PC-9 (cell line): ENCODE results near the gene RHAG. TPM values are rescaled to one million over a fixed set of nuclear protein-coding genes. Genes with fewer than 3 reads are reported as not detected.
A peak's percentile ranks its signal among the peaks of the same experiment; 100 is the strongest.
"Not testable (repeated sequence)": the region's sequence is repeated elsewhere in the genome, so short reads cannot be mapped to it uniquely, and the experiment has no call there.

Experiments used
- BruUV-seq: library from RNA; stranded (reverse); fragments of 400-500 nt; replicated peaks from 2 replicates; lab custom pipeline; 2021; lab: Mats Ljungman, UMichigan
- CTCF ChIA-PET: fragments of 300-600 bp; sonication (Branson Sonifier 250); formaldehyde crosslinking; loops from one replicate; lab custom pipeline; 2022; ENCODE audit warnings: antibody characterized with exemption; lab: Charles Lee
- POLR2A ChIA-PET: fragments of 300-600 bp; sonication (Branson Sonifier 250); formaldehyde crosslinking; loops from one replicate; lab custom pipeline; 2022; ENCODE audit warnings: antibody characterized with exemption; ENCODE audit not compliant: unreplicated experiment; lab: Charles Lee
- DNase-seq, 2 experiments: peaks; one replicate each; pipeline versions ENCODE4 v3.0.0 to v3.0.0-alpha.2; 2015 to 2022; ENCODE audit warnings: mixed read lengths in 1 of 2
- H2AFZ ChIP-seq: fragments of 200-600 bp; sonication (generic); 2 replicates; pipeline ENCODE4 v1.8.1; 2017; ENCODE audit warnings: antibody characterized with exemption
- H3F3A ChIP-seq: fragments of 200-600 bp; sonication (generic); 2 replicates; pipeline ENCODE4 v1.8.1; 2017; ENCODE audit warnings: antibody characterized with exemption, mild to moderate bottlenecking, low read depth; ENCODE audit not compliant: insufficient read depth
- H3K27ac ChIP-seq: fragments of 200-600 bp; sonication (generic); 2 replicates; pipeline ENCODE4 v1.6.1; 2016; ENCODE audit warnings: mixed run types
- H3K27me3 ChIP-seq: fragments of 200-600 bp; sonication (generic); 2 replicates; pipeline ENCODE4 v1.6.1; 2016; ENCODE audit warnings: low read depth, mixed run types; ENCODE audit not compliant: insufficient read depth
- H3K36me3 ChIP-seq: fragments of 200-600 bp; sonication (generic); 2 replicates; pipeline ENCODE4 v1.6.1; 2016; ENCODE audit warnings: low read depth, mixed run types
- H3K4me1 ChIP-seq: fragments of 200-600 bp; sonication (generic); replicated peaks from 2 replicates; pipeline ENCODE4 v1.6.1; 2016; ENCODE audit warnings: mixed run types; ENCODE audit not compliant: insufficient read depth
- H3K4me2 ChIP-seq: fragments of 200-600 bp; sonication (generic); 2 replicates; pipeline ENCODE4 v1.6.1; 2017; ENCODE audit warnings: mixed run types
- H3K4me3 ChIP-seq: fragments of 200-600 bp; sonication (generic); 2 replicates; pipeline ENCODE4 v1.6.1; 2016; ENCODE audit warnings: mixed run types
- H3K79me2 ChIP-seq: fragments of 200-600 bp; sonication (generic); 2 replicates; pipeline ENCODE4 v1.6.1; 2017; ENCODE audit warnings: low read depth, mixed run types
- H3K9me2 ChIP-seq: fragments of 200-600 bp; sonication (generic); 2 replicates; pipeline ENCODE4 v1.8.1; 2017; ENCODE audit warnings: mild to moderate bottlenecking; ENCODE audit not compliant: insufficient read depth
- H3K9me3 ChIP-seq: fragments of 200-600 bp; sonication (generic); 2 replicates; pipeline ENCODE4 v1.8.1; 2016; ENCODE audit warnings: low read depth; ENCODE audit not compliant: insufficient read depth
- H4K20me1 ChIP-seq: fragments of 200-600 bp; sonication (generic); 2 replicates; pipeline ENCODE4 v1.8.1; 2017; ENCODE audit not compliant: insufficient read depth
- EZH2 ChIP-seq: fragments of 200-600 bp; sonication (generic); IDR thresholded peaks from 2 replicates; pipeline ENCODE4 v1.8.0; 2017; ENCODE audit warnings: antibody characterized with exemption, low read depth
- intact Hi-C: fragments of 100-400 bp; cut with micrococcal nuclease; formaldehyde crosslinking; loops from one replicate; pipeline ENCODE4 v1.10.0; 2022; ENCODE audit not compliant: unreplicated experiment
- total RNA-seq: library from RNA; stranded (reverse); gene quantifications from 2 replicates; pipeline ENCODE4 v1.2.3, GENCODE V29; 2021
- TF ChIP-seq, protein P1 (sequence below): fragments of 200-600 bp; sonication (generic); conservative IDR thresholded peaks from 2 replicates; pipeline ENCODE4 v1.6.1; 2017; ENCODE audit warnings: mixed run types, antibody characterized with exemption, mild to moderate bottlenecking, moderate library complexity

RHAG gene
- total RNA-seq, 1 experiment from 2014 or later = not detected

DNA sequence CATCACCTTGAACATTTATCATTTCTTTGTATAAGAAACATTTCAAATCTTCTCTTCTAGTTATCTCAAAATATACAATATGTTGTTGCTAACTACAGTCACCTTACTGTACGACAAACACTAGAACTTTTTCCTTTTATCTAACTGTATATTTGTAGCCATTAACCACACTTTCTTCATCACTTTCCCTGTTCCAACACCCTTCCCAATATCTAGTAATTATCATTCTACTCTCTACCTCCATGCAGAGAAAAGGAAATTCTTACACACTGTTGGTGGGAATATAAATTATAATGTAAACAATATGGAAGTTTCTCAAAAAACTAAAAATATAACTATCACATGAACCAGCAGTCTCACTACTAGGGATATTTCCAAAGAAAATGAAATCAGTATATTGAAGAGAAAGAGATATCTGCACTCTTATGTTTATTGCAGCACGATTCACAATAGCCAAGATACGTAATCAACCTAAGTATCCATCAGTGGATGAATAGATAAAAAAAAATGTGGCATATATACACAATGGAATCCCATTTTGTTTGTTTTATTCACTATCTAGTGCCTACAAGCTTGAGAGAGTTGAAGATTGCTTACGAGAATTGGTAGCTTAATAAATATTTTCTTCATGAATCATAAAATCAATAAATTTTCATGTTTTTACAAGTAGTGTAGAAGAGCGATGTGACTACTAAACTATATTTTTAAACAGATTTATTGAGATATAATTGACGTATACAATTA, 2.4 kb downstream of the RHAG start:
- Histone ChIP-seq H3K36me3 (no peaks in the 10 kb centered on the region), H3K4me1 (no peaks in the 10 kb centered on the region), H3K4me2 (no peak overlapping the region), H3K9me3 (no peaks in the 10 kb centered on the region), H3K9me2 (no peaks in the 10 kb centered on the region), H3K27me3 (no peaks in the 10 kb centered on the region), H3K4me3 (no peak overlapping the region), H2AFZ (peak overlapping the region; percentile 45; the same call in 1 of the 2 replicates), H3K27ac (no peak overlapping the region), H4K20me1 (no peaks in the 10 kb centered on the region), H3K79me2 (no peaks in the 10 kb centered on the region), H3F3A (no peaks in the 10 kb centered on the region)
- ChIA-PET CTCF (no interaction called here), POLR2A (no interaction called here)
- no TSS peak for BruUV-seq
- intact Hi-C loops = no loop called here
- no peak for DNase-seq
- TF ChIP-seq EZH2 = no peak
- TF ChIP-seq, protein P1, sequence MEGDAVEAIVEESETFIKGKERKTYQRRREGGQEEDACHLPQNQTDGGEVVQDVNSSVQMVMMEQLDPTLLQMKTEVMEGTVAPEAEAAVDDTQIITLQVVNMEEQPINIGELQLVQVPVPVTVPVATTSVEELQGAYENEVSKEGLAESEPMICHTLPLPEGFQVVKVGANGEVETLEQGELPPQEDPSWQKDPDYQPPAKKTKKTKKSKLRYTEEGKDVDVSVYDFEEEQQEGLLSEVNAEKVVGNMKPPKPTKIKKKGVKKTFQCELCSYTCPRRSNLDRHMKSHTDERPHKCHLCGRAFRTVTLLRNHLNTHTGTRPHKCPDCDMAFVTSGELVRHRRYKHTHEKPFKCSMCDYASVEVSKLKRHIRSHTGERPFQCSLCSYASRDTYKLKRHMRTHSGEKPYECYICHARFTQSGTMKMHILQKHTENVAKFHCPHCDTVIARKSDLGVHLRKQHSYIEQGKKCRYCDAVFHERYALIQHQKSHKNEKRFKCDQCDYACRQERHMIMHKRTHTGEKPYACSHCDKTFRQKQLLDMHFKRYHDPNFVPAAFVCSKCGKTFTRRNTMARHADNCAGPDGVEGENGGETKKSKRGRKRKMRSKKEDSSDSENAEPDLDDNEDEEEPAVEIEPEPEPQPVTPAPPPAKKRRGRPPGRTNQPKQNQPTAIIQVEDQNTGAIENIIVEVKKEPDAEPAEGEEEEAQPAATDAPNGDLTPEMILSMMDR = no peak

DNA sequence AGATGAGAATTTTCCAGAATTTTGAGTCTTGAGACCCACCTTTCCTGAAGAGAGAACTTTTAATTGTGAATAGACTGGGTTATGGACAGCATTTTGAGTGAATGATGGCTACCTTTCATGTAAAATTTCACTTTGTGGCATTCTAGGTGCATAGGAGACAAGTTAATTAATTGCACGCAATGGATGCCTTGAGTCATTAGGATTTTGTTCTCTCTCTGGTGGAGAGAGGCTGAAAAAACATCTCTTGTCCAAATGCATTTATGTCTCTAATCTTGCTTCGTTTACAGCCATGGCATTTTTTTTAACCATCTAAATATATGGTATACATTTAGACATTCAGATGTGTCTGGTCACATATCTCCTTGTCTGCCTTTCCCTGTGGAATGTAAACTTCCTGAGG, 3.1 kb downstream of the RHAG start:
- Histone ChIP-seq H3K79me2 (no peaks in the 10 kb centered on the region), H3K36me3 (no peaks in the 10 kb centered on the region), H3K4me1 (no peaks in the 10 kb centered on the region), H3K9me2 (no peaks in the 10 kb centered on the region), H3K9me3 (no peaks in the 10 kb centered on the region), H3K27ac (no peak overlapping the region), H3F3A (no peaks in the 10 kb centered on the region), H2AFZ (0 out of 2 replicates have a peak overlapping the region, but pooled peaks have one; percentile 45), H4K20me1 (no peaks in the 10 kb centered on the region), H3K4me2 (no peak overlapping the region), H3K4me3 (no peak overlapping the region), H3K27me3 (no peaks in the 10 kb centered on the region)
- BruUV-seq = no TSS peak
- ChIA-PET CTCF (no interaction called here), POLR2A (no interaction called here)
- no peak for DNase-seq
- TF ChIP-seq, protein P1 = no peak
- TF ChIP-seq EZH2 = no peak
- intact Hi-C loops = no loop called here

GRCh38 chr6:49632727-49633126, 3.9 kb downstream of the RHAG start:
- Histone ChIP-seq H3F3A (no peaks in the 10 kb centered on the region), H3K79me2 (no peaks in the 10 kb centered on the region), H3K9me2 (no peaks in the 10 kb centered on the region), H4K20me1 (no peaks in the 10 kb centered on the region), H3K4me2 (no peak overlapping the region), H3K27me3 (no peaks in the 10 kb centered on the region), H3K4me1 (no peaks in the 10 kb centered on the region), H3K4me3 (no peak overlapping the region), H2AFZ (no peak overlapping the region), H3K36me3 (no peaks in the 10 kb centered on the region), H3K27ac (no peak overlapping the region), H3K9me3 (no peaks in the 10 kb centered on the region)
- CTCF ChIA-PET = no interaction called here
- intact Hi-C loops = no loop called here
- no peak for DNase-seq
- TF ChIP-seq, protein P1 = no peak
- BruUV-seq = no TSS peak
- POLR2A ChIA-PET = no interaction called here

DNA sequence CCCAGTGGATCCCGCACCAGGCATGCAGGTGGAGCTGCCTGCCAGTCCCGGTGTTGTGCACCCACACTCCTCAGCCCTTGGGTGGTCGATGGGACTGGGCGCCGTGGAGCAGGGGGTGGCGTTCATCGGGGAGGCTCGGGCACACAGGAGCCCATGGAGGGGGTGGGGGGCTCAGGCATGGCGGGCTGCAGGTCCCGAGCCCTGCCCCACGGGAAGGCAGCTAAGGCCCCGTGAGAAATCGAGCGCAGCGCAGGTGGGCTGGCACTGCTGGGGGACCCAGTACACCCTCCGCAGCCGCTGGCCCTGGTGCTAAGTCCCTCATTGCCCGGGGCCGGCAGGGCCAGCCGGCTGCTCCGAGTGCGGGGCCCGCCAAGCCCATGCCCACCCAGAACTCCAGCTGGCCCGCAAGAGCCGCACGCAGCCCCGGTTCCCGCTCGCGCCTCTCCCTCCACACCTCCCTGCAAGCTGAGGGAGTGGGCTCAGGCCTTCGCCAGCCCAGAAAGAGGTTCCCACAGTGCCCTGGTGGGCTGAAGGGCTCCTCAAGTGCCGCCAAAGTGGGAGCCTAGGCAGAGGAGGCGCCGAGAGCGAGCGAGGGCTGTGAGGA, 7.1 kb downstream of the RHAG start:
- H2AFZ ChIP-seq, H3K4me3 ChIP-seq, H3K9me2 ChIP-seq, DNase-seq, H3K4me1 ChIP-seq, H4K20me1 ChIP-seq, BruUV-seq, H3F3A ChIP-seq, POLR2A ChIA-PET, H3K27me3 ChIP-seq, H3K36me3 ChIP-seq, H3K79me2 ChIP-seq, H3K27ac ChIP-seq, H3K9me3 ChIP-seq, H3K4me2 ChIP-seq: not testable (repeated sequence)
- CTCF ChIA-PET = interaction anchor here (0.6 kb wide), 1 partner anchor 1120 kb away, joined by 4 read pairs; no protein-coding TSS in a partner anchor
- intact Hi-C loops = loop anchor here (10.0 kb wide), 1 partner anchor 385 kb away; no protein-coding TSS in a partner anchor
